Measurements from ENCODE around the gene SYTL1. TPM values are rescaled to one million over a fixed set of nuclear protein-coding genes. Genes with fewer than 3 reads are reported as not detected.

Gene SYTL1
- total RNA-seq, 2 experiments from 2014 or later = 81.7 to 117 TPM

DNA sequence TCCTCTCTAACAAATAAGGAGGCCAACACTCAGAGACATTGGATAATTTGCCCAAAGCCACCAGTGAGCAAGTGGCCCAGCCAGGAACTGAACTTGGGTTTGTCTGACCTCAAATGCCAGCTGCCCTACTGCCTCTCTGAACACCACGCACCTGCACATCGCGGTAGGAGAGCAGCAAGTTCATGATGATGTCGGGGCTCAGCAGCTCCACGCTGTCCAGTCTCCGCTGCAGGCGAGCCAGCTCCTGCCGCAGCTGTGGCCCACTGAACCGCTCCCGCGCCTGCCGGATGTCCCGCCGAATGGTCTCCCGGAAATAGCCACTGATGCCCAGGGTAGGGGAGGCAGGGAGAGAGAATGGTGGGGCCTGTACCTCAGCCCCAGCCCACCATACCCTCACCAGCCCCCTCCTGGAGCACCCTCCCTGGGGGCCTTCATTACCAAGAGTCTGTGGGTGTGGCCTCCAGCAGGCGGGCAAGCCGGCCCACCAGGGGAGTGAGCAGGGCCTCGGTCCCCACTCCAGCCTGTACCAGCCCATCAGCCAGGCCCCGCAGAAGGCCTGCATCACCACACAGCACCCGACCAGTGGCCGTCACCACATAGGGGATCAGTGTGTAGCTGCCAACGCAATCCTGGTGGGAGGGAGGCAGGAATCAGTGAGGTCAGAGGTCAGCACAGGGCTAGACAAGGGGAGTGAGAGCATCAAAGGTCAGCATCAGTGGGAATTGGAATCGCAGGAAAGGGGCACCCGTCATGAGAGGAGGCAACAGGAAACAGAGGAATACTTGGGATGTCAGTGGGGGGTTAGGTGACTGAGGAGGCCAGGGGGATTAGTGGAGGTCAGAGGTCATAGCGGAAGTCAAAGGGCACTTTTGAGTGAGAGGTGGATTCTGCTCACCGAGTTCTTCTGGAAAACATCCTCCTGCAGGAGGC, 22.2 kb downstream of the SYTL1 start:
- POLR2A ChIA-PET = no interaction called here
- no peak overlapping the region for H3K27ac ChIP-seq (ENCODE audit: low read depth, low read length, poor library complexity, severe bottlenecking)
- no peaks in the 10 kb centered on the region for H3K9me2 ChIP-seq (ENCODE audit: insufficient read depth, low read length)
- TF ChIP-seq EZH2phosphoT487 (IDR thresholded peaks at IDR 0.05; ENCODE audit: borderline replicate concordance, low read depth, low read length) = no peak
- TF ChIP-seq, protein P1, sequence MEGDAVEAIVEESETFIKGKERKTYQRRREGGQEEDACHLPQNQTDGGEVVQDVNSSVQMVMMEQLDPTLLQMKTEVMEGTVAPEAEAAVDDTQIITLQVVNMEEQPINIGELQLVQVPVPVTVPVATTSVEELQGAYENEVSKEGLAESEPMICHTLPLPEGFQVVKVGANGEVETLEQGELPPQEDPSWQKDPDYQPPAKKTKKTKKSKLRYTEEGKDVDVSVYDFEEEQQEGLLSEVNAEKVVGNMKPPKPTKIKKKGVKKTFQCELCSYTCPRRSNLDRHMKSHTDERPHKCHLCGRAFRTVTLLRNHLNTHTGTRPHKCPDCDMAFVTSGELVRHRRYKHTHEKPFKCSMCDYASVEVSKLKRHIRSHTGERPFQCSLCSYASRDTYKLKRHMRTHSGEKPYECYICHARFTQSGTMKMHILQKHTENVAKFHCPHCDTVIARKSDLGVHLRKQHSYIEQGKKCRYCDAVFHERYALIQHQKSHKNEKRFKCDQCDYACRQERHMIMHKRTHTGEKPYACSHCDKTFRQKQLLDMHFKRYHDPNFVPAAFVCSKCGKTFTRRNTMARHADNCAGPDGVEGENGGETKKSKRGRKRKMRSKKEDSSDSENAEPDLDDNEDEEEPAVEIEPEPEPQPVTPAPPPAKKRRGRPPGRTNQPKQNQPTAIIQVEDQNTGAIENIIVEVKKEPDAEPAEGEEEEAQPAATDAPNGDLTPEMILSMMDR (conservative IDR thresholded peaks at IDR 0.05; ENCODE audit: low read length) = no peak
- peaks cover 22% of the 10 kb centered on the region for H3K4me1 ChIP-seq (ENCODE audit: insufficient read depth, low read length, poor library complexity, severe bottlenecking)
- BruUV-seq (replicated peaks) = no TSS peak
- peak overlapping the region; percentile 87; the same call in 1 of the 2 replicates for H3K4me2 ChIP-seq (ENCODE audit: low read length)
- intact Hi-C loops (cut with micrococcal nuclease; ENCODE audit: unreplicated experiment) = loop anchor here (2.0 kb wide), 1 partner anchor 41 kb away; the partner anchor contains the start of gene TMEM222
- no peaks in the 10 kb centered on the region for H3K79me2 ChIP-seq (ENCODE audit: insufficient read depth, low read depth, low read length)
- no peak overlapping the region; the same call in 1 of the 2 replicates for H2AFZ ChIP-seq (ENCODE audit: low read length)
- H3K9me3 ChIP-seq (ENCODE audit: low read length) = no peaks in the 10 kb centered on the region
- no peaks in the 10 kb centered on the region for H3K36me3 ChIP-seq (ENCODE audit: insufficient read depth, low read length)
- DNase-seq (ENCODE audit: low spot score) = no peak
- no peak overlapping the region for H3K4me3 ChIP-seq (ENCODE audit: low read depth, low read length, poor library complexity, severe bottlenecking)
- CTCF ChIA-PET (ENCODE audit: unreplicated experiment) = no interaction called here
- no peaks in the 10 kb centered on the region for H4K20me1 ChIP-seq (ENCODE audit: insufficient read depth, low read length)

DNA sequence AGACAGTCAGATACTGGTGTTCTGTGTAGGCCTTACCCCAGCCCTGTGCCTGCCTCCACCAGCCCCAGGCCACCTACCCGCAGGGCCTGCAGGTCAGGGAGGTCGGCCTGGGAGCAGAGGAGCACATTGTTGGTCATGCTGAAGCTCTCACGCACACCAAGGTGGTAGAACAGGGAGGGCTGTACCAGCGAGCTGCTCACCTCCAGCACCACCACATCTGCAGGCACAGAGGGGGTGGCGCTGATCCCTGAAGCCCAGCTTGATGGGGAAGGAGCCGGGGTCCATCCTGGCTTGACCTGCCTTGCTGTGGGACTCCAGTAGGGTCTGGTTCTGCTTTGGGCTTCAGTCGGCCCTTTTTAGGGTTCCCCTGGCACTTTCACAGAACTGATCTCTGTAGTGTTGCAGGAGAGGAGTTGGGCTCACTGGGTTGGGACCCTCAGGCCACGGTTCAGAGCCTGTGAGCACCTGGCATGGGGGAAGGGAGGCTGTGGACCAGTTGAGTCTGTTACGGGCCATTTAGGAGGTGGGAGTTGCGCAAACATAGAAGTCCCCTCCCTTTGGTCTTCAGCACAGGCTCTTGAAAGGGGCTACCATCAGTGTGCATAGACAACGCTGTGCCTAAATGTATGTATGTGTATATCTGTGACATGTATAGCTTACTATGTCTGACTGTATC, 23.0 kb downstream of the SYTL1 start:
- POLR2A ChIA-PET = interaction anchor here (0.6 kb wide), 1 partner anchor 351 kb away, joined by 3 read pairs; no protein-coding TSS in a partner anchor
- no peaks in the 10 kb centered on the region for H3K9me2 ChIP-seq (ENCODE audit: insufficient read depth, low read length)
- no peaks in the 10 kb centered on the region for H3K36me3 ChIP-seq (ENCODE audit: insufficient read depth, low read length)
- no peaks in the 10 kb centered on the region for H3K79me2 ChIP-seq (ENCODE audit: insufficient read depth, low read depth, low read length)
- peaks cover 22% of the 10 kb centered on the region for H3K4me1 ChIP-seq (ENCODE audit: insufficient read depth, low read length, poor library complexity, severe bottlenecking)
- H3K9me3 ChIP-seq (ENCODE audit: low read length) = no peaks in the 10 kb centered on the region
- DNase-seq (ENCODE audit: low spot score) = no peak
- H3K27ac ChIP-seq (ENCODE audit: low read depth, low read length, poor library complexity, severe bottlenecking) = peak overlapping the region; percentile 5
- peak overlapping the region; percentile 89 for H2AFZ ChIP-seq (ENCODE audit: low read length)
- CTCF ChIA-PET (ENCODE audit: unreplicated experiment) = interaction anchor here (0.8 to 1.0 kb wide), 3 partner anchors 8 to 298 kb away, joined by 5 to 7 read pairs (median 5); no protein-coding TSS in a partner anchor
- no peak for TF ChIP-seq EZH2phosphoT487 (IDR thresholded peaks at IDR 0.05; ENCODE audit: borderline replicate concordance, low read depth, low read length)
- TF ChIP-seq, protein P1 (conservative IDR thresholded peaks at IDR 0.05; ENCODE audit: low read length) = no peak
- H3K4me2 ChIP-seq (ENCODE audit: low read length) = peak overlapping the region; percentile 87
- H4K20me1 ChIP-seq (ENCODE audit: insufficient read depth, low read length) = no peaks in the 10 kb centered on the region
- intact Hi-C loops (cut with micrococcal nuclease; ENCODE audit: unreplicated experiment) = loop anchor here (2.0 kb wide), 1 partner anchor 42 kb away; the partner anchor contains the start of gene TMEM222
- H3K4me3 ChIP-seq (ENCODE audit: low read depth, low read length, poor library complexity, severe bottlenecking) = peak overlapping the region; percentile 62
- BruUV-seq (replicated peaks) = no TSS peak

Measured in OCI-LY7 (cell line).